ENCODE data around the gene ABCC5. TPM values are rescaled to one million over a fixed set of nuclear protein-coding genes. Genes with fewer than 3 reads are reported as not detected.
A peak's percentile ranks its signal among the peaks of the same experiment; 100 is the strongest.

The ABCC5 gene
- total RNA-seq, 2 experiments from 2014 or later, result 13.3 to 15.6 TPM

- POLR2A ChIA-PET, result no interaction called here
- CTCF ChIA-PET, result interaction anchor here (0.6 to 1.4 kb wide), 3 partner anchors 15 to 22 kb away, joined by 3 read pairs; no protein-coding TSS in a partner anchor
- Mint-ChIP-seq H3K27ac (no peak overlapping the region), H3K4me1 (ENCODE audit: low read depth) (no peaks in the 10 kb centered on the region), H3K9me3 (no peaks in the 10 kb centered on the region), H3K4me3 (no peak overlapping the region), H3K36me3 (no peaks in the 10 kb centered on the region), H3K27me3 (no peaks in the 10 kb centered on the region)
- intact Hi-C loops (cut with micrococcal nuclease), result no loop called here
- DNase-seq, result no peak
Measured at GRCh38 chr3:183911087-183911486, 106.6 kb downstream of the ABCC5 start.

DNA sequence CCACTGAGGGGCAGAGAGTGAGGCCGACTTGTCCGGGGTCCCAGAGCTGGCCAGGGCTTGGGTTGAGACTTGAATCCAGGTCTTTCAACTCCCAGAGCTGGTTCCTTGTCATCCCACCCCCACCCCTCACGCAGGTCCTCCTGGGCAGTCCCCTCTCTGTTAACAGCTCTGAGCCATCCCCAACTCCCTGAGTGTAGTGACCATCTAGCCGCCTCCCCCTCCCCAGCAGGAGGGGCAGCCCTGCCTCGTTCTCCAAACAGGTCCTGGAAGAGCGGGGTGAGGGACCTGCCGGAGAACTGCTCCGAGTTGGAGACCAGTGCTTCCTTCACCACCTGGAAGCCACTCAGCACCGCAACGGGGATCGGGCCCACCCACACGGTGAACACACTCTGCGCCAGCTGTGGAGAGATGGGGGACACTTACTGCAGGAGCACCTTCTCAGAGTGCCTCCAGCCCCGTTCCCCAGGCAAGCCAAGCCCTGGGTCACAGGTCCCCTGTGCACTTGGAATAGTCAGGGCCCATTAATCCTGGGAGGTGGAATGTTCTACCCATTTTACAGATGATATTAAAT is 108.6 kb downstream of the ABCC5 start:
- intact Hi-C loops (cut with micrococcal nuclease), result no loop called here
- H3K27ac Mint-ChIP-seq, result no peak overlapping the region
- H3K4me3 Mint-ChIP-seq, result no peak overlapping the region
- H3K36me3 Mint-ChIP-seq, result no peaks in the 10 kb centered on the region
- POLR2A ChIA-PET, result no interaction called here
- no peaks in the 10 kb centered on the region for H3K27me3 Mint-ChIP-seq
- no peaks in the 10 kb centered on the region for H3K9me3 Mint-ChIP-seq
- H3K4me1 Mint-ChIP-seq (ENCODE audit: low read depth), result no peaks in the 10 kb centered on the region
- DNase-seq, result no peak
- CTCF ChIA-PET, result no interaction called here

- no peak overlapping the region for H3K4me3 Mint-ChIP-seq
- no peaks in the 10 kb centered on the region for H3K27me3 Mint-ChIP-seq
- intact Hi-C loops (cut with micrococcal nuclease), result no loop called here
- ChIA-PET CTCF (no interaction called here), POLR2A (no interaction called here)
- H3K9me3 Mint-ChIP-seq, result no peaks in the 10 kb centered on the region
- no peak for DNase-seq
- H3K27ac Mint-ChIP-seq, result no peak overlapping the region
- H3K36me3 Mint-ChIP-seq, result no peaks in the 10 kb centered on the region
- H3K4me1 Mint-ChIP-seq (ENCODE audit: low read depth), result no peaks in the 10 kb centered on the region
Measured at GRCh38 chr3:183907911-183908331, 109.8 kb downstream of the ABCC5 start.

DNA sequence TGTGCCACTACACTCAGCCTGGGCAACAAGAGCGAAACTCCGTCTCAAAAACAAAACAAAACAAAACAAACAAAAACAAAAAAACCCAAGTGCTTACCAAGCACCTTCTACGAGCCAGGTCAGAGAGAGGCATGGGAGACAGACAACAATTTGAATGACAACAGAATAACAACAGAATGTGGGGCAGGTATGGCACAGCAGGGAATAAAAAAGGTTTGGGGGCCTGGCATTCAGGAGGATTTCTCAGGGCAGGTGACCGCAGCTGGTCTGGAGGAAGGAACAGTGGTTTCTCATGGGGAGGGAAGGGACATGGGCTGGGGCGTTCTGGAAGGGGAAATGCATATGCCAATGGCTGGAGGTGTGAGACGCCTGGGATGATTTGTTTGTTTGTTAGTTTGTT is 110.5 kb downstream of the ABCC5 start:
- Mint-ChIP-seq H3K27me3 (no peaks in the 10 kb centered on the region), H3K4me1 (ENCODE audit: low read depth) (no peaks in the 10 kb centered on the region), H3K9me3 (no peaks in the 10 kb centered on the region), H3K27ac (no peak overlapping the region), H3K4me3 (no peak overlapping the region), H3K36me3 (no peaks in the 10 kb centered on the region)
- intact Hi-C loops (cut with micrococcal nuclease), result no loop called here
- POLR2A ChIA-PET, result no interaction called here
- DNase-seq, result no peak
- CTCF ChIA-PET, result no interaction called here

GRCh38 chr3:183906234-183906921 is 111.3 kb downstream of the ABCC5 start:
- Mint-ChIP-seq H3K4me3 (no peak overlapping the region), H3K9me3 (no peaks in the 10 kb centered on the region), H3K27ac (no peak overlapping the region), H3K4me1 (ENCODE audit: low read depth) (no peaks in the 10 kb centered on the region), H3K27me3 (peaks cover 2% of the 10 kb centered on the region), H3K36me3 (no peaks in the 10 kb centered on the region)
- no peak for DNase-seq
- intact Hi-C loops (cut with micrococcal nuclease), result no loop called here
- ChIA-PET CTCF (no interaction called here), POLR2A (no interaction called here)

DNA sequence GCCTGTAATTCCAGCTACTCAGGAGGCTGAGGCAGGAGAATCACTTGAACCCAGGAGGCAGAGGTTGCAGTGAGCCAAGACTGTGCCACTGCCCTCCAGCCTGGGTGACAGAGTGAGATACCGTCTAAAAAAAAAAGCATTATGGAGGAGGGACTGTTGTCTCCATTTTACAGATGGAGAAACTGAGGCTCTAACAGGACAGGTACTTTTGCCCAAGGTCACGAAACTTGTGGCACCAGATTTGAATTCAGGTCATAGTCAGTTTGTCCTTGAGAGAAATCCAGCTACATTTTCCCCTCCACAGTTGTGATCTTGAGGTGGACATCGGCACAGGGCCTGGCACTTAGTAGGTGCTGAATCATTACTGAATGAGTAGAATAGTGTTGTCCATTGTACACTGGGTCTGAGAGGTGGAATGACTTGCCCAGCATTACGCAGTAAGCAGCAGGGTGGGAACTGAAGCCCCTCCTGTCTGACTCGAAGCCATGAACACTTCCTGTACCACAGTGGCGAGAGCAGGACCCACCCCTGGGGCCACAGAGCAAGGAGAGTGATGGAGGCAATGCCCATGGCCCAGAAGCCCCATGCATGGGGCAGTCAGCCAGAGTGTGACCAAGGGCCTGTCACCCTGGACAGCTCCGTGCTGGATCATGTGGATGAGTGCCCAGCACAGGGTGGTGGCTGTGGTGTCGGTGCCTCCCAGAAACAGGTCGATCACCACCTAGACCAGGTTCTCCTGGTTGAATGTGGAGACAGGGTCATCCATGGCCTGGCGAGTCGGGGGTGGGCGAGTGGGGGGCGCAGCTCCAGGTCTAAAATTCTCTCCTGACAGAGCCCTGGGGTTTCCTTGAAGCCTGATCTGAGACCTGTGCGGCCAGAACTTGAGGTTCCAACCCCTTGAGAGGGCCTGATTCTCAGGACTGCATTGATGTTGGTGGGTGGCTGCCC is 112.6 kb downstream of the ABCC5 start:
- POLR2A ChIA-PET, result no interaction called here
- H3K4me1 Mint-ChIP-seq (ENCODE audit: low read depth), result no peaks in the 10 kb centered on the region
- H3K27me3 Mint-ChIP-seq, result peaks cover 5% of the 10 kb centered on the region
- H3K4me3 Mint-ChIP-seq, result no peak overlapping the region
- H3K27ac Mint-ChIP-seq, result no peak overlapping the region
- H3K9me3 Mint-ChIP-seq, result peaks cover under 1% of the 10 kb centered on the region
- CTCF ChIA-PET, result interaction anchor here (0.8 to 1.3 kb wide), 4 partner anchors 10 to 393 kb away, joined by 3 to 6 read pairs (median 4); no protein-coding TSS in a partner anchor
- no peaks in the 10 kb centered on the region for H3K36me3 Mint-ChIP-seq
- DNase-seq, result no peak
- intact Hi-C loops (cut with micrococcal nuclease), result no loop called here

- no peak overlapping the region for H3K27ac Mint-ChIP-seq
- H3K36me3 Mint-ChIP-seq, result no peaks in the 10 kb centered on the region
- no peak overlapping the region for H3K4me3 Mint-ChIP-seq
- intact Hi-C loops (cut with micrococcal nuclease), result loop anchor here (5.0 kb wide), 1 partner anchor 644 kb away; no protein-coding TSS in a partner anchor
- peaks cover 2% of the 10 kb centered on the region for H3K9me3 Mint-ChIP-seq
- peaks cover 19% of the 10 kb centered on the region for H3K27me3 Mint-ChIP-seq
- ChIA-PET POLR2A (interaction anchor here (0.8 to 0.9 kb wide), 2 partner anchors 13 to 236 kb away, joined by 3 read pairs; no protein-coding TSS in a partner anchor), CTCF (interaction anchor here (0.7 to 4.7 kb wide), 8 partner anchors 13 to 402 kb away, joined by 3 to 43 read pairs (median 4); partner anchors contain the start of genes EEF1AKMT4 and PARL)
- no peaks in the 10 kb centered on the region for H3K4me1 Mint-ChIP-seq (ENCODE audit: low read depth)
- DNase-seq, result no peak
Measured at GRCh38 chr3:183898028-183898431, 119.7 kb downstream of the ABCC5 start.

DNA sequence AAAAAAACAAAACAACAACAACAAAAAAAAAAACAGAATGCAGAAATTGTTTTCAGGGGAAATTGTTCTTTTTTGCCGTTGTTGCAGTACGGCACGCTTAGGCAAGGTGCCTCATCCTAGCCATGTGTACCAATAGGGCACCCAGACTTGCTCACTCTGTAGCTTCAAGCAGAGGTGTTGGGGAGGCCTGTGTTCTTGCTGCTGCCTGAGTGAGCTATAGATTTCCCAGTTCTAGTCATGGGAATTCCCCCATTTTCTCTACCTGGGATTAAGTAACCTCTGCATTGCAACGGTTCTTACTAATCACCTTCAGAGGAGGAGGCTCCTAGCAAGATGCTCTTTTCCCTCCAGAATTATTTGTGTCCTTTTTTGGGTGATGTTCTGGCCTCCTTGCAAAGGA is 120.1 kb downstream of the ABCC5 start:
- intact Hi-C loops (cut with micrococcal nuclease), result loop anchor here (5.0 kb wide), 1 partner anchor 645 kb away; no protein-coding TSS in a partner anchor

GRCh38 chr3:183896610-183897009 is 121.1 kb downstream of the ABCC5 start:
- Mint-ChIP-seq H3K36me3 (no peaks in the 10 kb centered on the region), H3K27me3 (peaks cover 18% of the 10 kb centered on the region), H3K4me1 (ENCODE audit: low read depth) (no peaks in the 10 kb centered on the region), H3K9me3 (peaks cover 2% of the 10 kb centered on the region), H3K27ac (no peak overlapping the region), H3K4me3 (no peak overlapping the region)
- ChIA-PET CTCF (interaction anchor here (1.2 to 4.7 kb wide), 10 partner anchors 12 to 618 kb away, joined by 3 to 43 read pairs (median 8); partner anchors contain the start of genes ABCC5, DVL3, EEF1AKMT4 and EIF2B5), POLR2A (no interaction called here)
- intact Hi-C loops (cut with micrococcal nuclease), result loop anchor here (5.0 kb wide), 1 partner anchor 646 kb away; no protein-coding TSS in a partner anchor
- DNase-seq, result no peak

More for the DNA sequence above, 120.1 kb downstream of the ABCC5 start:
- Mint-ChIP-seq H3K27ac (no peak overlapping the region), H3K4me3 (no peak overlapping the region), H3K27me3 (peaks cover 19% of the 10 kb centered on the region), H3K9me3 (peaks cover 2% of the 10 kb centered on the region), H3K4me1 (ENCODE audit: low read depth) (no peaks in the 10 kb centered on the region), H3K36me3 (no peaks in the 10 kb centered on the region)
- CTCF ChIA-PET, result interaction anchor here (0.7 to 4.7 kb wide), 7 partner anchors 13 to 402 kb away, joined by 3 to 43 read pairs (median 4); partner anchors contain the start of genes EEF1AKMT4 and PARL
- POLR2A ChIA-PET, result interaction anchor here (0.8 to 0.9 kb wide), 2 partner anchors 12 to 237 kb away, joined by 3 read pairs; no protein-coding TSS in a partner anchor
- DNase-seq, result peak; percentile 17

DNA sequence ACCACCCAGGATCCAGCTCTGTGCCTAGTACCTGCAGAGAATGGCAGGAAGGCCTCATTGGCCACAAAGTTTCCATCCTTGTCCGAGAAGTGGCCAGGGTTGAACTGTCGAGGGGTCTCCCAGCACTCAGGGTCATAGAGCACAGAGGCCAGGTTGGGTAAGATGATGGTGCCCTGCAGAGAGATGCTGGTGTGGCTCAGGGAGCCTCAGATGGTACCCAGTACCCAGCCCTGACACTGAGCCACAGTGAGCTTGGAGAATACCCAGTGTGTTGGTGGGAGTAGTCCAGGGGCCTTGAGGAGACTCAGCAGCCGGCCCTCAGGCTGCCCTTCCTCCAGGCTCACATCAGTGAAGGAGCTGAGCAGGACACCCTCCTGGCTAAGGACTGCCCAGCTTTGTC is 121.5 kb downstream of the ABCC5 start:
- no peaks in the 10 kb centered on the region for H3K36me3 Mint-ChIP-seq
- no peak overlapping the region for H3K4me3 Mint-ChIP-seq
- ChIA-PET CTCF (interaction anchor here (1.2 to 4.7 kb wide), 14 partner anchors 11 to 618 kb away, joined by 3 to 43 read pairs (median 8); partner anchors contain the start of genes ABCC5, DVL3, EEF1AKMT4 and EIF2B5), POLR2A (no interaction called here)
- no peak overlapping the region for H3K27ac Mint-ChIP-seq
- DNase-seq, result no peak
- peaks cover 17% of the 10 kb centered on the region for H3K27me3 Mint-ChIP-seq
- peaks cover 2% of the 10 kb centered on the region for H3K9me3 Mint-ChIP-seq
- intact Hi-C loops (cut with micrococcal nuclease), result loop anchor here (5.0 kb wide), 1 partner anchor 646 kb away; no protein-coding TSS in a partner anchor
- H3K4me1 Mint-ChIP-seq (ENCODE audit: low read depth), result no peaks in the 10 kb centered on the region

DNA sequence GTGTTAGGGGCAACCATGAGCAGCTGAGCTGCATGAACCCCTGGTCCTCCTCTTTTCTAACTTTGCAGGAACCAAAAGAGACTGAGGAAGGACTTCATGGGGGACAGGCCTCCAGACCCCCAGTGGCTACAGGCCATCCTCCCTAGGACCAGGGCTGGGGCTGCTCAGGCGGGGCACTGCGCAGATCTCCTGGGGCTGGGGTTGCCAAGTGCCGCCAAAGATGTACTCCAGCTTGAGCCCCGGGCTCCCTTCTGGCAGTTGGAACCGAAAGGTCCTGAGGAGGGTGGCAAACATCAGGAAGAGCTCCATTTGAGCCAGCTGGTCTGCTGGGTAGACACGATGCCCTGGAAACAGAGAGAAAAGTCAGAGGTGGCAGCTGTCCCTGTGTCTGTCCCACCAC is 121.9 kb downstream of the ABCC5 start:
- ChIA-PET CTCF (interaction anchor here (0.5 to 4.7 kb wide), 21 partner anchors 9 to 618 kb away, joined by 3 to 43 read pairs (median 5); partner anchors contain the start of genes ABCC5, CAMK2N2, DVL3 and EEF1AKMT4), POLR2A (no interaction called here)
- Mint-ChIP-seq H3K9me3 (peaks cover 2% of the 10 kb centered on the region), H3K4me3 (no peak overlapping the region), H3K36me3 (no peaks in the 10 kb centered on the region), H3K27me3 (peaks cover 17% of the 10 kb centered on the region), H3K27ac (no peak overlapping the region), H3K4me1 (ENCODE audit: low read depth) (no peaks in the 10 kb centered on the region)
- DNase-seq, result no peak
- intact Hi-C loops (cut with micrococcal nuclease), result loop anchor here (1.0 to 5.0 kb wide), 5 partner anchors 122 to 647 kb away; partner anchors contain the start of gene ABCC5
